GM21786 (cell line): ENCODE data around the gene ERN1.

Experiments
- ATAC-seq: cut with Tn5 transposase; IDR thresholded peaks from one replicate; pipeline ENCODE4 v1.9.1; 2021; ENCODE audit not compliant: unreplicated experiment

ERN1 gene

GRCh38 chr17:63993368-63993985 is 136.5 kb downstream of the ERN1 start:
- no peak for ATAC-seq

GRCh38 chr17:63991611-63992010 is 138.3 kb downstream of the ERN1 start:
- ATAC-seq = no peak

- no peak for ATAC-seq
These were observed 140.2 kb downstream of the ERN1 start for GRCh38 chr17:63989622-63990345.
